HG03135 (cell line): ENCODE data around the gene DLGAP3.

Source experiments
- ATAC-seq: cut with Tn5 transposase; IDR thresholded peaks from one replicate; pipeline ENCODE4 v1.9.1; 2021; ENCODE audit warnings: mild to moderate bottlenecking, moderate library complexity; ENCODE audit not compliant: unreplicated experiment

DLGAP3 gene

GRCh38 chr1:34868230-34869049, 61.0 kb downstream of the DLGAP3 start:
- no peak for ATAC-seq

GRCh38 chr1:34867415-34867814, 62.0 kb downstream of the DLGAP3 start:
- ATAC-seq: no peak

- ATAC-seq: no peak
Observed at GRCh38 chr1:34866762-34867109, 62.7 kb downstream of the DLGAP3 start.

GRCh38 chr1:34865981-34866761, 63.3 kb downstream of the DLGAP3 start:
- ATAC-seq: no peak

- no peak for ATAC-seq
Observed at GRCh38 chr1:34865573-34865972, 63.9 kb downstream of the DLGAP3 start.

GRCh38 chr1:34864759-34865158, 64.7 kb downstream of the DLGAP3 start:
- ATAC-seq: no peak

GRCh38 chr1:34863501-34863900, 65.9 kb downstream of the DLGAP3 start:
- no peak for ATAC-seq

- ATAC-seq: peak; percentile 96
Observed at GRCh38 chr1:34859446-34860200, 69.8 kb downstream of the DLGAP3 start, which contains the start of gene SMIM12. Gene SMIM12, minus strand, starts transcription at chr1:34859749. Its CDS starts 3,772 bp downstream, at chr1:34855977.

GRCh38 chr1:34858901-34859445, 70.5 kb downstream of the DLGAP3 start:
- ATAC-seq: peak; percentile 17

- ATAC-seq: no peak
Observed at GRCh38 chr1:34856697-34857096, 72.8 kb downstream of the DLGAP3 start.

- peak; percentile 91 for ATAC-seq
Observed at GRCh38 chr1:34852677-34853217, 76.7 kb downstream of the DLGAP3 start.

GRCh38 chr1:34851431-34852105, 77.9 kb downstream of the DLGAP3 start:
- ATAC-seq: no peak

- no peak for ATAC-seq
Observed at GRCh38 chr1:34850382-34850781, 79.1 kb downstream of the DLGAP3 start.

- no peak for ATAC-seq
Observed at GRCh38 chr1:34847094-34847493, 82.4 kb downstream of the DLGAP3 start.

GRCh38 chr1:34846265-34846664, 83.2 kb downstream of the DLGAP3 start:
- no peak for ATAC-seq

GRCh38 chr1:34845131-34845901, 84.1 kb downstream of the DLGAP3 start:
- ATAC-seq: no peak

- no peak for ATAC-seq
Observed at GRCh38 chr1:34844252-34844634, 85.2 kb downstream of the DLGAP3 start.

GRCh38 chr1:34843392-34844251, 85.8 kb downstream of the DLGAP3 start:
- no peak for ATAC-seq

- ATAC-seq: no peak
Observed at GRCh38 chr1:34842952-34843371, 86.5 kb downstream of the DLGAP3 start.
